HepG2 (cell line): Measurements from ENCODE around the gene MFSD8. TPM values are rescaled to one million over a fixed set of nuclear protein-coding genes. Genes with fewer than 3 reads are reported as not detected.

ENCODE experiments used
- ATAC-seq: fragments of 200-7000 bp; cut with Tn5 transposase; 3 replicates; pipeline ENCODE4 v1.9.1; 2020; ENCODE audit warnings: mild to moderate bottlenecking, moderate library complexity
- BruUV-seq: library from RNA; stranded (reverse); fragments of 400-500 nt; replicated peaks from 2 replicates; lab custom pipeline; 2021; lab: Mats Ljungman, UMichigan
- CTCF ChIA-PET: fragments of 300-600 bp; formaldehyde crosslinking; extraction: SDS; loops from one replicate; lab custom pipeline; 2021; ENCODE audit warnings: low total read pairs, inconsistent platforms, low intra/inter-chr PET ratio; lab: Yijun Ruan, JAX
- POLR2A ChIA-PET: fragments of 350-600 bp; sonication (Branson Sonifier 250); formaldehyde crosslinking; loops from one replicate; lab custom pipeline; 2020; ENCODE audit warnings: antibody characterized with exemption, inconsistent platforms; lab: Yijun Ruan, JAX
- DNase-seq: peaks from one replicate; pipeline ENCODE4 v3.0.0-alpha.2; 2015; ENCODE audit warnings: low spot score
- FAIRE-seq: peaks from 3 replicates; lab custom pipeline; 2011; peaks lifted over from hg19 to GRCh38; lab: Jason Lieb, UNC
- H2AFZ ChIP-seq: one replicate; pipeline ENCODE4 v1.6.1; 2011; ENCODE audit warnings: low read length, inconsistent platforms
- H3K27ac ChIP-seq: fragments of 300-600 bp; 3 replicates; pipeline ENCODE4 v1.8.0; 2011; ENCODE audit warnings: mixed run types, mild to moderate bottlenecking, mixed read lengths, low read length, inconsistent platforms; ENCODE audit not compliant: insufficient read depth; ENCODE audit errors: extremely low read length
- H3K27me3 ChIP-seq, 2 experiments: fragments of 200-600 bp in 1 of 2; 2 replicates in 1 of 2; 3 replicates in 1 of 2; pipeline versions ENCODE4 v1.6.0 to v1.8.0; 2011; ENCODE audit warnings: low read length in 2 of 2, mild to moderate bottlenecking in 2 of 2, moderate library complexity in 2 of 2, inconsistent platforms in 1 of 2; ENCODE audit not compliant: insufficient read depth in 2 of 2, control insufficient read depth in 1 of 2
- H3K36me3 ChIP-seq, 2 experiments: fragments of 200-600 bp in 1 of 2; replicated peaks in 1 of 2; 2 replicates in 1 of 2; 3 replicates in 1 of 2; pipeline versions ENCODE4 v1.5.1 to v1.8.0; 2011; ENCODE audit warnings: low read length in 2 of 2, inconsistent platforms in 1 of 2; ENCODE audit not compliant: insufficient read depth in 2 of 2, control insufficient read depth in 1 of 2
- H3K4me1 ChIP-seq: 2 replicates; pipeline ENCODE4 v1.5.1; 2012; ENCODE audit warnings: low read length, inconsistent platforms; ENCODE audit not compliant: insufficient read depth
- H3K4me2 ChIP-seq: 2 replicates; pipeline ENCODE4 v1.6.0; 2011; ENCODE audit warnings: low read depth, low read length, inconsistent platforms
- H3K4me3 ChIP-seq, 3 experiments: fragments of 200-600 bp in 1 of 3; sonication (generic), shearing (Covaris generic) in 1 of 3; replicated peaks in 1 of 3; 2 replicates each; pipeline ENCODE4 v1.5.1; 2011 to 2016; ENCODE audit warnings: low read length in 3 of 3, inconsistent platforms in 2 of 3, low read depth in 2 of 3, mild to moderate bottlenecking in 2 of 3, control low read depth in 1 of 3, mixed read lengths in 1 of 3; ENCODE audit not compliant: insufficient read depth in 1 of 3
- H3K79me2 ChIP-seq: one replicate; pipeline ENCODE4 v1.6.1; 2011; ENCODE audit warnings: low read length, inconsistent platforms; ENCODE audit not compliant: insufficient read depth
- H3K9ac ChIP-seq: 2 replicates; pipeline ENCODE4 v1.6.0; 2011; ENCODE audit warnings: mild to moderate bottlenecking, low read depth, low read length, inconsistent platforms; ENCODE audit not compliant: insufficient read depth
- H3K9me3 ChIP-seq: 2 replicates; pipeline ENCODE4 v1.5.1; 2012; ENCODE audit warnings: mild to moderate bottlenecking, low read length
- H4K20me1 ChIP-seq: 2 replicates; pipeline ENCODE4 v1.6.0; 2011; ENCODE audit warnings: inconsistent platforms, mild to moderate bottlenecking, low read length, moderate library complexity; ENCODE audit not compliant: insufficient read depth
- REST ChIP-seq, 2 experiments: IDR thresholded peaks; 2 replicates each; pipeline ENCODE4 v1.6.1; 2011 to 2012; ENCODE audit warnings: low read length in 2 of 2, borderline replicate concordance in 1 of 2, low read depth in 1 of 2, mild to moderate bottlenecking in 1 of 2, moderate library complexity in 1 of 2
- RFXAP ChIP-seq: sonication (generic); formaldehyde crosslinking; IDR thresholded peaks from 2 replicates; pipeline ENCODE4 v1.4.0; 2020; ENCODE audit warnings: missing genetic modification reagents, borderline replicate concordance
- WGBS: methylation state at CpG from one replicate; pipeline ENCODE4 v1.1.6; 2017; ENCODE audit warnings: low lambda C conversion rate; 5-methylcytosine and 5-hydroxymethylcytosine counted together
- in situ Hi-C: cut with HindIII; loops from 2 replicates; pipeline ENCODE4 v1.10.0; 2017; ENCODE audit warnings: low pct_unique_long_range_greater_than_20kb; ENCODE audit not compliant: extremely low pct_ligation_motif_present
- intact Hi-C: fragments of 100-400 bp; cut with micrococcal nuclease; formaldehyde crosslinking; loops from one replicate; pipeline ENCODE4 v1.10.0; 2022; ENCODE audit not compliant: unreplicated experiment
- polyA plus RNA-seq, 8 experiments: library from polyadenylated mRNA; depleted of rRNA in 3 of 8; stranded (reverse) in 7 of 8; unstranded in 1 of 8; fragments of >200 nt; fragmentation: Illumina TruSeq in 4 of 8; extraction: Trizol in 4 of 8; gene quantifications; 2 replicates each; pipeline versions ENCODE4 v1.2.1 to v1.2.3, GENCODE V29; 2011 to 2016; ENCODE audit warnings: low read depth in 4 of 8, missing spikeins in 1 of 8, mixed read lengths in 1 of 8; ENCODE audit not compliant: insufficient read depth in 1 of 8
- total RNA-seq, 5 experiments: library from RNA; depleted of rRNA; stranded (reverse); fragments of >200 nt; fragmentation: Illumina TruSeq; extraction: Trizol; gene quantifications; 2 replicates each; pipeline ENCODE4 v1.2.3, GENCODE V29; 2016; ENCODE audit warnings: low read depth in 1 of 5
- TF ChIP-seq, protein P1 (sequence below): sonication (generic); formaldehyde crosslinking; IDR thresholded peaks from 2 replicates; pipeline ENCODE4 v1.8.0; 2022; ENCODE audit warnings: mild to moderate bottlenecking, missing genetic modification reagents, moderate library complexity
- TF ChIP-seq, protein P2 (sequence below): sonication (generic); formaldehyde crosslinking; IDR thresholded peaks from 2 replicates; pipeline ENCODE4 v1.4.0; 2020; ENCODE audit warnings: missing genetic modification reagents, borderline replicate concordance

The MFSD8 gene
- total and polyA plus RNA-seq, 2 of the 13 experiments (the other 11 are each of a cell fraction or from before 2014, with no cell fraction given), result 24.8 to 25.5 TPM

DNA sequence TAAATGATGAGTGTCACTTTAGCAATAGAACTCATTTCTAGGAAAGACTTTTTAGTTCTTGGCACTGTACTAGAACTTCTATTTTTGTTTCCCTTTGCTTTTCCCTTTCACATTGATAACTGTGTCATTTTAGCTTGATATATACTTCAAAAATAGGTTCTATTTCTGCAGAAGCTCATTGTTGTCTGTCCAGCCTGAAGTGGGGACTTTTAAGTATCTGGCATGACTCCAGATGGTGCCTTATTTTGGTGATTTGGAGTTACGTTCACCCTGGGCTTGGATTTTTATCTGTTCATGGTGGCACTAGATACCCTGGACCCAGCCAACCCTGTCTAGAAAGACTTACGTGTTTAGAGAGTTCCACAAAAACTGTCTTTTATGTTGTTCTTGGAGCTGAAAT lies 3.6 kb upstream of the MFSD8 start:
- H3K9ac ChIP-seq, result no peak overlapping the region
- peaks cover 30% of the 10 kb centered on the region for H3K4me1 ChIP-seq
- H3K27ac ChIP-seq, result no peak overlapping the region
- no peak overlapping the region for H3K4me2 ChIP-seq
- TF ChIP-seq, protein P1, sequence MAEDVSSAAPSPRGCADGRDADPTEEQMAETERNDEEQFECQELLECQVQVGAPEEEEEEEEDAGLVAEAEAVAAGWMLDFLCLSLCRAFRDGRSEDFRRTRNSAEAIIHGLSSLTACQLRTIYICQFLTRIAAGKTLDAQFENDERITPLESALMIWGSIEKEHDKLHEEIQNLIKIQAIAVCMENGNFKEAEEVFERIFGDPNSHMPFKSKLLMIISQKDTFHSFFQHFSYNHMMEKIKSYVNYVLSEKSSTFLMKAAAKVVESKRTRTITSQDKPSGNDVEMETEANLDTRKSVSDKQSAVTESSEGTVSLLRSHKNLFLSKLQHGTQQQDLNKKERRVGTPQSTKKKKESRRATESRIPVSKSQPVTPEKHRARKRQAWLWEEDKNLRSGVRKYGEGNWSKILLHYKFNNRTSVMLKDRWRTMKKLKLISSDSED (CRISPR knock-in tag), result no peak
- TF ChIP-seq RFXAP (CRISPR knock-in tag) (no peak), REST (IDR thresholded peaks at IDR 0.05; ENCODE audit: borderline replicate concordance in 1 of 2, low read depth in 1 of 2, low read length in 2 of 2) (no peak)
- TF ChIP-seq, protein P2, sequence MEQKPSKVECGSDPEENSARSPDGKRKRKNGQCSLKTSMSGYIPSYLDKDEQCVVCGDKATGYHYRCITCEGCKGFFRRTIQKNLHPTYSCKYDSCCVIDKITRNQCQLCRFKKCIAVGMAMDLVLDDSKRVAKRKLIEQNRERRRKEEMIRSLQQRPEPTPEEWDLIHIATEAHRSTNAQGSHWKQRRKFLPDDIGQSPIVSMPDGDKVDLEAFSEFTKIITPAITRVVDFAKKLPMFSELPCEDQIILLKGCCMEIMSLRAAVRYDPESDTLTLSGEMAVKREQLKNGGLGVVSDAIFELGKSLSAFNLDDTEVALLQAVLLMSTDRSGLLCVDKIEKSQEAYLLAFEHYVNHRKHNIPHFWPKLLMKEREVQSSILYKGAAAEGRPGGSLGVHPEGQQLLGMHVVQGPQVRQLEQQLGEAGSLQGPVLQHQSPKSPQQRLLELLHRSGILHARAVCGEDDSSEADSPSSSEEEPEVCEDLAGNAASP (CRISPR knock-in tag), result no peak
- no peaks in the 10 kb centered on the region for H3K9me3 ChIP-seq
- in situ Hi-C loops (loop anchor here (10.0 kb wide), 1 partner anchor 86 kb away; no protein-coding TSS in a partner anchor), intact Hi-C loops (loop anchor here (10.0 kb wide), 2 partner anchors 184 to 316 kb away; partner anchors contain the start of genes HSPA4L and PGRMC2)
- ATAC-seq, result no peak
- no peak overlapping the region for H3K4me3 ChIP-seq
- 94% methylated on average over 2 of the region's 2 CpGs for WGBS
- FAIRE-seq, result no peak
- no peak overlapping the region for H2AFZ ChIP-seq
- H3K79me2 ChIP-seq, result peaks cover 36% of the 10 kb centered on the region
- POLR2A ChIA-PET, result interaction anchor here (0.6 kb wide), 1 partner anchor 164 kb away, joined by 3 read pairs; no protein-coding TSS in a partner anchor
- peaks cover 2 to 9% of the 10 kb centered on the region in 2 experiments; a peak in 3 of 5 replicates for H3K36me3 ChIP-seq
- CTCF ChIA-PET, result no interaction called here
- no peaks in the 10 kb centered on the region; a peak in 1 of 5 replicates for H3K27me3 ChIP-seq
- DNase-seq, result no peak
- no TSS peak for BruUV-seq
- H4K20me1 ChIP-seq, result no peaks in the 10 kb centered on the region
